Suprapubic skin (tissue), 4 donors: ENCODE data around the gene CPNE5. TPM values are rescaled to one million over a fixed set of nuclear protein-coding genes. Genes with fewer than 3 reads are reported as not detected.

Experiments used
- DNase-seq, 2 donors: peaks; one replicate each; pipeline ENCODE4 v3.0.0-alpha.2; 2019; ENCODE audit warnings: low spot score in 2 of 2
- H3K27ac ChIP-seq: fragments of 200-600 bp; sonication (generic); one replicate; pipeline ENCODE4 v1.5.1; 2019
- H3K27me3 ChIP-seq: fragments of 200-600 bp; sonication (generic); one replicate; pipeline ENCODE4 v1.5.1; 2019
- H3K36me3 ChIP-seq: fragments of 200-600 bp; sonication (generic); one replicate; pipeline ENCODE4 v1.5.1; 2019
- H3K4me1 ChIP-seq: fragments of 200-600 bp; sonication (generic); one replicate; pipeline ENCODE4 v1.5.1; 2019
- H3K4me3 ChIP-seq: fragments of 200-600 bp; sonication (generic); one replicate; pipeline ENCODE4 v1.5.1; 2019; ENCODE audit warnings: mild to moderate bottlenecking
- H3K9me3 ChIP-seq: fragments of 200-600 bp; sonication (generic); one replicate; pipeline ENCODE4 v1.5.1; 2019
- EP300 ChIP-seq: sonication (generic); formaldehyde crosslinking; IDR thresholded peaks from one replicate; pipeline ENCODE4 v1.6.1; 2017; ENCODE audit warnings: antibody characterized with exemption
- POLR2A ChIP-seq, 2 donors: fragments of 450-650 bp; IDR thresholded peaks; one replicate each; pipeline ENCODE4 v1.6.1; 2017; ENCODE audit warnings: antibody characterized with exemption in 2 of 2, mild to moderate bottlenecking in 2 of 2, moderate library complexity in 2 of 2
- POLR2AphosphoS5 ChIP-seq, 3 donors: sonication (generic); formaldehyde crosslinking; IDR thresholded peaks; one replicate each; pipeline ENCODE4 v1.6.1; 2017; ENCODE audit warnings: antibody characterized with exemption in 3 of 3
- WGBS: methylation state at CpG from one replicate; pipeline ENCODE4 v1.1.5; 2018; 5-methylcytosine and 5-hydroxymethylcytosine counted together
- total RNA-seq, 4 donors: library from RNA; depleted of rRNA; stranded (reverse); fragments of >200 nt; gene quantifications; one replicate each; pipeline ENCODE4 v1.1.0, GENCODE V29; 2016
- TF ChIP-seq, protein P1 (sequence below), 2 donors: fragments of 200-600 bp in 1 of 2; fragments of 450-650 bp in 1 of 2; sonication (generic) in 1 of 2; IDR thresholded peaks; one replicate each; pipeline ENCODE4 v1.5.1; 2016 to 2019; ENCODE audit warnings: antibody characterized with exemption in 2 of 2, mild to moderate bottlenecking in 1 of 2, moderate library complexity in 1 of 2

CPNE5 gene
- total RNA-seq, 4 donors from 2014 or later, result 0.48 to 1.2 (median 0.90) TPM

DNA sequence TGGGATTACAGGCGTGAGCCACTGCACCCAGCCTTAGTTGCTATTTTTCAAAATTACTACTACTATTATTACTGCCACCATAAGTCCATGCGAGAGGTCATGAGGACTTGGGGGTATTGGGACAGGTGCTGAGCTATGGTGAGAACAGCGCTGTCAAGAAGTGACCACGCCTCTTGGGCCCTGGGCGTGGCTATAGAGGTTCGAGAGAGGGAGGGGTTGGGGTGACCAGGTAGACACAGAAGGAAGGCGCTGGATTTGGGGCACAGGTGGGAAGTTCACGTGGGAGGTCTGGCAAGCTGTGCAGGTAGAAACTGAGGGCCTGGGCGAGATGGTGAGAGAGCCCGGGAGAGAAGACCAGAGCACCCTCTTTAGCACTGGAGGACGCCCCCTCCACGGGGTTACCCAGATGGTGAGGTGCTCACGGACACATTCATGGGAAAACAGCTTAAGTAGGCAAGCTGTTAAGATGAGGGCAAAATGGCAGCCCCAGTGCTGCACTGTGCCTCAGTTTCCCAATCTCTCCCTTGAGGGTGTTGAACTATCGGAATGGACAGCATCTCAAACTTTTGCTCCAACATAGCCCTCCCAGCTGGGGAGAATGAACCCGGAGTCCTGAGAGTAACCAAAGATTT is 80.6 kb downstream of the CPNE5 start:
- H3K27ac ChIP-seq, result no peak overlapping the region
- WGBS, result 70% methylated on average over 15 of the region's 15 CpGs
- TF ChIP-seq POLR2AphosphoS5 (IDR thresholded peaks at IDR 0.05) (no peak), EP300 (no peak), POLR2A (IDR thresholded peaks at IDR 0.05) (no peak)
- TF ChIP-seq, protein P1, sequence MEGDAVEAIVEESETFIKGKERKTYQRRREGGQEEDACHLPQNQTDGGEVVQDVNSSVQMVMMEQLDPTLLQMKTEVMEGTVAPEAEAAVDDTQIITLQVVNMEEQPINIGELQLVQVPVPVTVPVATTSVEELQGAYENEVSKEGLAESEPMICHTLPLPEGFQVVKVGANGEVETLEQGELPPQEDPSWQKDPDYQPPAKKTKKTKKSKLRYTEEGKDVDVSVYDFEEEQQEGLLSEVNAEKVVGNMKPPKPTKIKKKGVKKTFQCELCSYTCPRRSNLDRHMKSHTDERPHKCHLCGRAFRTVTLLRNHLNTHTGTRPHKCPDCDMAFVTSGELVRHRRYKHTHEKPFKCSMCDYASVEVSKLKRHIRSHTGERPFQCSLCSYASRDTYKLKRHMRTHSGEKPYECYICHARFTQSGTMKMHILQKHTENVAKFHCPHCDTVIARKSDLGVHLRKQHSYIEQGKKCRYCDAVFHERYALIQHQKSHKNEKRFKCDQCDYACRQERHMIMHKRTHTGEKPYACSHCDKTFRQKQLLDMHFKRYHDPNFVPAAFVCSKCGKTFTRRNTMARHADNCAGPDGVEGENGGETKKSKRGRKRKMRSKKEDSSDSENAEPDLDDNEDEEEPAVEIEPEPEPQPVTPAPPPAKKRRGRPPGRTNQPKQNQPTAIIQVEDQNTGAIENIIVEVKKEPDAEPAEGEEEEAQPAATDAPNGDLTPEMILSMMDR (IDR thresholded peaks at IDR 0.05), result no peak
- H3K36me3 ChIP-seq, result no peaks in the 10 kb centered on the region
- no peak overlapping the region for H3K4me3 ChIP-seq
- no peaks in the 10 kb centered on the region for H3K27me3 ChIP-seq
- H3K9me3 ChIP-seq, result no peaks in the 10 kb centered on the region
- peaks cover 34% of the 10 kb centered on the region for H3K4me1 ChIP-seq
- no peak for DNase-seq

DNA sequence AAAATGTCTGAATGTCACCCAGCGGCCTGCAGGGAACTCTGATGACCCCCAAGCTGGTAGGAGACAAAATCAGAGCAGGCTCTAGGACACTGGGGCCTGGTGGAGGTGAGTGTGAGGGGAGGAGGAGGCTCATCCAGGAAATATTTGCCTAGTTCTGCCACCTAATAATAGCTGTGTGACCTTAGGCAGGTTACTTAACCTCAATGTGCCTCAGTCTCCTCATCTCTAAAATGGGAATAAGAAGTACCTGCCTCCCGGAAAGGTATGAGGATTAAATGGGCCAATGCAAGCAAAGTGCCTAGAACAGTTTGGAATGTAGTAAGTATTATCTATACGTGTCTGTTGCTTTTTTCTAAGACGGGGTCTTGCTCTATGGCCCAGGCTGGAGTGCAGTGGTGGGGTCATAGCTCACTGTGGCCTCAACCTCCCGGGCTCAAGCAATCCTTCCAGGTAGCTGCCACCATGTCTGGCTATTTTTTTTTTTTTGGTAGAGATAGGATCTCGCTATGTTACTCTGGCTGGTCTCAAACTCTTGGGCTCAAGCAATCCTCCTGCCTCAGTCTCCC is 81.2 kb downstream of the CPNE5 start:
- no peak for DNase-seq
- Histone ChIP-seq H3K4me3 (no peak overlapping the region), H3K27ac (no peak overlapping the region), H3K36me3 (no peaks in the 10 kb centered on the region), H3K4me1 (peaks cover 40% of the 10 kb centered on the region), H3K9me3 (no peaks in the 10 kb centered on the region), H3K27me3 (no peaks in the 10 kb centered on the region)
- WGBS, result 78% methylated on average over 6 of the region's 6 CpGs
- no peak for TF ChIP-seq POLR2AphosphoS5 (IDR thresholded peaks at IDR 0.05)
- no peak for TF ChIP-seq POLR2A (IDR thresholded peaks at IDR 0.05)
- TF ChIP-seq, protein P1 (IDR thresholded peaks at IDR 0.05), result no peak
- no peak for TF ChIP-seq EP300

DNA sequence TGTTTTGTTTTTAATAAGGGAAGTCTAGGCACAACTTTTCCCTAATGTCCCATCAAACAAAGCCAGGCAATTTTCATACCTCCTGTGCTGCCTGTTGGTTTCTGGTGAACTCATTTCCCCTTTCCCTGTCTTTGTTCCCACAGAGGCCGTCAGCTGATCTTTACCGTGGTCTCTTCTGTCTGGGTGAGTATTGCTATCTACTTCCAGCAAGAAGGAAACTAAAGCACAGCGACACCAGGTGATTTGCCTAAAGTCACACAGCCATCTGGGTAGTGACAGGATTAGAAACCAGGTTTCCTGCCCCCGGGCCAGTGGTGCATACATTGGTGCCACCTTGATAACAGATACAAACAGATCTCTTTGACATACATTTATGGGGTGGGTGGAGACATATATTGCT is 82.0 kb downstream of the CPNE5 start:
- 51% methylated on average over 4 of the region's 4 CpGs for whole genome bisulfite sequencing
- no peak overlapping the region for H3K4me3 ChIP-seq

DNA sequence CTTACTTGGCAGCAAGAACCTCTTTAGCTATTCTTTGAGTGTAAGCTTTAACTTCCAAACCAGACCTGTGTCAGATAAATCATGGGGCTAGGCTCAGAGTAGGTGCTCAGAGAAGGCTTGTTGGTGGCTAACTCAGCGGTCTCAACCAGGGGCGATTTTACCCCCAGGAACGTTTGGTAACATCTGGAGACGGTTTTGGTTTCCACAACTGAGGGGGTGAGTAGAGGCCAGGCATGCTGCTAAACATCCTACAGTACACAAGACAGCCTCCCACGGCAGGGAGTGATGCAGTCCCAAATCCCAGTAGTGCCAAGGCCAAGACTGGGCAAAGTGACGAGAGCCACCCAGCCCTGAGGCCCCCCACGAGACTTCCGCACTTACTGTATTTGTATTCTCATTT is 82.5 kb downstream of the CPNE5 start:
- no peak for DNase-seq
- Histone ChIP-seq H3K4me1 (peaks cover 52% of the 10 kb centered on the region), H3K9me3 (no peaks in the 10 kb centered on the region), H3K27ac (peak overlapping the region; percentile 19), H3K36me3 (no peaks in the 10 kb centered on the region), H3K4me3 (no peak overlapping the region), H3K27me3 (no peaks in the 10 kb centered on the region)
- 58% methylated on average over 8 of the region's 8 CpGs for WGBS
- TF ChIP-seq EP300, result no peak
- TF ChIP-seq POLR2A (IDR thresholded peaks at IDR 0.05), result no peak
- no peak for TF ChIP-seq POLR2AphosphoS5 (IDR thresholded peaks at IDR 0.05)
- TF ChIP-seq, protein P1 (IDR thresholded peaks at IDR 0.05), result no peak

More for the DNA sequence above, 82.0 kb downstream of the CPNE5 start:
- DNase-seq, result no peak
- Histone ChIP-seq H3K36me3 (no peaks in the 10 kb centered on the region), H3K27me3 (no peaks in the 10 kb centered on the region), H3K9me3 (no peaks in the 10 kb centered on the region), H3K4me1 (peaks cover 48% of the 10 kb centered on the region), H3K27ac (no peak overlapping the region)
- TF ChIP-seq, protein P1 (IDR thresholded peaks at IDR 0.05), result no peak
- TF ChIP-seq EP300 (no peak), POLR2AphosphoS5 (IDR thresholded peaks at IDR 0.05) (no peak), POLR2A (IDR thresholded peaks at IDR 0.05) (no peak)

DNA sequence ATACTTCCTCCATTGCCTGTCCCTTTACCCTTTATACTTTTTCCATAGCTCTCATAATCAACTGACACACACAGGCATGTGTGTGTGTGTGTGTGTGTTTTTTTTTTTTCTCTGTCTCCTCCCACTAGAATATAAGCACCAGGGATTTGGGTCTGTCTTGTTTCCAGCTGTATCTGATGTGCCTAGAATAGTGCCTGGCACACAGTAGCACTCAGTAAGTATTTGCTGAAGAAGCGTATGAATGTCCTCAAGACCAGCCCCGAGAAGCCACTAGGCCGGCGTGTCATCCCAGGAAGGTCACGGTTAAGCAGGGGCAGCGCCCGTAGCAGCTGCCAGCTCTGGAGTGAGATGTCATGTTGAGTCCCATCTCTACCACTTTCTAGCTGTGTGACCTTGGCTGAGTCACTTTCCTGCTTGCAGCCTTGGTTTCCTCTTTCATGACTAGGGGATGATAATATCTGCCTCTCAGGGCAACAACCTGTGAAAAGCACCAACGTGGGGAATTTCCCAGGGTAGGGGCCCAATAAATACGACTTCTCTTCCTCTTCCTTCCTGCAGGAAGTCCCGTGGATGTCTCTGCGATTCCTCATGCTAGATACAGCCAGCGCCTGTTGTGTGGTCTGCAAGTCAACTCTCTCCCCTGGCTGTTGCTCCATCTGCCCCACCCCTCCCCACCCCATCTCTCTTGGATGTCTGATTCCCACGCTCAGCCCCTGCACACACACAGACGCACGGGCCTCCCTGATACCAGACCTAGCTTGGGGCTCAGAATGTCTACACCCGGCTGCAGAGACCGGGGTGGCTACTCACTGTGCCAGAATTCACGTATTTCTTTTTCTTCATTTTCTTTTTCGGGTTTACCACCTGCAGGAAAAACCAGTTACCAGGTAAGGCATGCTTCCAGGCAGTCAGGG is 83.6 kb downstream of the CPNE5 start:
- TF ChIP-seq, protein P1 (IDR thresholded peaks at IDR 0.05), result no peak
- no peak for TF ChIP-seq POLR2A (IDR thresholded peaks at IDR 0.05)
- no peak for TF ChIP-seq EP300
- TF ChIP-seq POLR2AphosphoS5 (IDR thresholded peaks at IDR 0.05), result no peak
- Histone ChIP-seq H3K27me3 (no peaks in the 10 kb centered on the region), H3K36me3 (no peaks in the 10 kb centered on the region), H3K4me3 (no peak overlapping the region), H3K27ac (no peak overlapping the region), H3K9me3 (no peaks in the 10 kb centered on the region), H3K4me1 (peaks cover 58% of the 10 kb centered on the region)
- 38% methylated on average over 19 of the region's 19 CpGs for WGBS
- no peak for DNase-seq
